ENCODE measurements around the gene OXGR1. TPM values are rescaled to one million over a fixed set of nuclear protein-coding genes. Genes with fewer than 3 reads are reported as not detected.

The OXGR1 gene
- total and polyA plus RNA-seq, 10 of the 15 experiments (the other 5 are each of a cell fraction or from before 2014, with no cell fraction given) = 0.05 TPM; not detected in 9

DNA sequence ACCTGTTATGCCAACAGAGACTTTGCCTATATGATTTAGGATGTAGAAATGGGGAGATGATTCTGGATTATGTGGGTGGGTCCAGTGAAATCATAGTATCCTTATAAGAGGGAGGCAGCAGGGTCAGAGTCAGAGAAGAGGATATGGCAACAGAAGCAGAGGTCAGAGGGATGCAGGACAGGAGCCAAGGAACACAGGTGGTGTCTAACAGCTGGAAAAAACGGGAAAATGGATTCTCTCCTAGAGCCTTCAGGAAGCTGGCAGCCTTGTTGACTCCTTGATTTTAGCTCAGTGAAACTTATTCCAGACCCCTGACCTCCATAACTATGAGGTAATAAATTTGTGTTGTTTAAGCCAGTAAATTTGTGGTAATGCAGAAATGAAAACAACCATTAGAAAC is 28.8 kb upstream of the OXGR1 start:
- Histone ChIP-seq H3K27me3 (replicated peaks in 1 of 2; ENCODE audit: control insufficient read depth in 2 of 2, insufficient read depth in 2 of 2, low read length in 1 of 2) (peaks cover 0 to 6% of the 10 kb centered on the region in 2 experiments; a peak in 2 of 4 replicates), H3K9ac (ENCODE audit: control insufficient read depth, insufficient read depth, low read length) (no peak overlapping the region)
- CTCF ChIA-PET = interaction anchor here (1.3 kb wide), 1 partner anchor 336 kb away, joined by 3 read pairs; no protein-coding TSS in a partner anchor

More for the DNA sequence above, 28.8 kb upstream of the OXGR1 start:
- Histone ChIP-seq H3K36me3 (ENCODE audit: control insufficient read depth in 2 of 2, insufficient read depth in 2 of 2, low read length in 1 of 2) (no peaks in the 10 kb centered on the region), H3K79me2 (ENCODE audit: control insufficient read depth, insufficient read depth, low read length) (no peaks in the 10 kb centered on the region), H3K4me1 (ENCODE audit: control insufficient read depth, insufficient read depth, low read length) (no peaks in the 10 kb centered on the region), H3K4me3 (no peak overlapping the region), H2AFZ (ENCODE audit: control insufficient read depth, low read depth, low read length) (no peak overlapping the region), H3K27ac (ENCODE audit: control insufficient read depth, insufficient read depth) (no peak overlapping the region), H3K9me3 (replicated peaks; ENCODE audit: control insufficient read depth, insufficient read depth, low read length) (no peaks in the 10 kb centered on the region), H4K20me1 (ENCODE audit: control insufficient read depth, insufficient read depth) (no peaks in the 10 kb centered on the region), H3K4me2 (ENCODE audit: control insufficient read depth, insufficient read depth) (no peak overlapping the region)
- POLR2A ChIA-PET = interaction anchor here (0.9 kb wide), 1 partner anchor 9 kb away, joined by 3 read pairs; no protein-coding TSS in a partner anchor
- TF ChIP-seq SIX5 (IDR thresholded peaks at IDR 0.05; ENCODE audit: low read depth, low read length, severe bottlenecking) (no peak), MAX (IDR thresholded peaks at IDR 0.05; ENCODE audit: low read depth, low read length) (no peak), HDGF (IDR thresholded peaks at IDR 0.05) (no peak), JUND (IDR thresholded peaks at IDR 0.05; ENCODE audit: low read depth, low read length) (no peak), CHD1 (IDR thresholded peaks at IDR 0.05; ENCODE audit: low read depth, low read length) (no peak), WRNIP1 (IDR thresholded peaks at IDR 0.05; ENCODE audit: borderline replicate concordance, low read depth, low read length) (no peak), STAT3 (IDR thresholded peaks at IDR 0.05; ENCODE audit: low read depth, low read length) (no peak), ZZZ3 (IDR thresholded peaks at IDR 0.05; ENCODE audit: control insufficient read depth, insufficient read length, low read depth) (no peak), CREB1 (IDR thresholded peaks at IDR 0.05; ENCODE audit: low read depth) (no peak), FOXM1 (IDR thresholded peaks at IDR 0.05; ENCODE audit: low read depth, low read length) (no peak), SMAD5 (IDR thresholded peaks at IDR 0.05; ENCODE audit: low read depth) (no peak), POLR2AphosphoS5 (IDR thresholded peaks at IDR 0.05; ENCODE audit: low read length) (no peak), HCFC1 (IDR thresholded peaks at IDR 0.05; ENCODE audit: low read length) (no peak), IKZF1 (conservative IDR thresholded peaks at IDR 0.05) (no peak), ZNF622 (IDR thresholded peaks at IDR 0.05) (no peak), BMI1 (IDR thresholded peaks at IDR 0.05; ENCODE audit: borderline replicate concordance) (no peak), FOS (IDR thresholded peaks at IDR 0.05; ENCODE audit: borderline replicate concordance, extremely low read depth, insufficient read length) (no peak), CEBPZ (IDR thresholded peaks at IDR 0.05; ENCODE audit: low read depth, low read length) (no peak)
- TF ChIP-seq, protein P1, sequence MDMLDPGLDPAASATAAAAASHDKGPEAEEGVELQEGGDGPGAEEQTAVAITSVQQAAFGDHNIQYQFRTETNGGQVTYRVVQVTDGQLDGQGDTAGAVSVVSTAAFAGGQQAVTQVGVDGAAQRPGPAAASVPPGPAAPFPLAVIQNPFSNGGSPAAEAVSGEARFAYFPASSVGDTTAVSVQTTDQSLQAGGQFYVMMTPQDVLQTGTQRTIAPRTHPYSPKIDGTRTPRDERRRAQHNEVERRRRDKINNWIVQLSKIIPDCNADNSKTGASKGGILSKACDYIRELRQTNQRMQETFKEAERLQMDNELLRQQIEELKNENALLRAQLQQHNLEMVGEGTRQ (IDR thresholded peaks at IDR 0.05; ENCODE audit: borderline replicate concordance, low read depth, low read length) = no peak
- TF ChIP-seq, protein P2, sequence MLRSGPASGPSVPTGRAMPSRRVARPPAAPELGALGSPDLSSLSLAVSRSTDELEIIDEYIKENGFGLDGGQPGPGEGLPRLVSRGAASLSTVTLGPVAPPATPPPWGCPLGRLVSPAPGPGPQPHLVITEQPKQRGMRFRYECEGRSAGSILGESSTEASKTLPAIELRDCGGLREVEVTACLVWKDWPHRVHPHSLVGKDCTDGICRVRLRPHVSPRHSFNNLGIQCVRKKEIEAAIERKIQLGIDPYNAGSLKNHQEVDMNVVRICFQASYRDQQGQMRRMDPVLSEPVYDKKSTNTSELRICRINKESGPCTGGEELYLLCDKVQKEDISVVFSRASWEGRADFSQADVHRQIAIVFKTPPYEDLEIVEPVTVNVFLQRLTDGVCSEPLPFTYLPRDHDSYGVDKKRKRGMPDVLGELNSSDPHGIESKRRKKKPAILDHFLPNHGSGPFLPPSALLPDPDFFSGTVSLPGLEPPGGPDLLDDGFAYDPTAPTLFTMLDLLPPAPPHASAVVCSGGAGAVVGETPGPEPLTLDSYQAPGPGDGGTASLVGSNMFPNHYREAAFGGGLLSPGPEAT (IDR thresholded peaks at IDR 0.05; ENCODE audit: low read depth) = no peak
- SMC1A ChIA-PET (ENCODE audit: uncharacterized antibody, unreplicated experiment) = no interaction called here
- in situ Hi-C loops (cut with MboI) (no loop called here), intact Hi-C loops (cut with micrococcal nuclease; ENCODE audit: unreplicated experiment) (no loop called here)
- WGBS (ENCODE audit: insufficient coverage, insufficient replicate concordance, low lambda C conversion rate, missing lambda C conversion rate) = 0% methylated on average over 1 of the region's 1 CpG
- BruUV-seq (replicated peaks) = no TSS peak
- no peak for ATAC-seq
- RAD21 ChIA-PET (ENCODE audit: unreplicated experiment) = no interaction called here
- DNase-seq (ENCODE audit: low read depth, low spot score) = no peak
- FAIRE-seq = no peak
